ENCODE measurements around the gene PRM2.
"Not testable (repeated sequence)": the region's sequence is repeated elsewhere in the genome, so short reads cannot be mapped to it uniquely, and the experiment has no call there.

The PRM2 gene

GRCh38 chr16:11302977-11303376 lies 26.7 kb upstream of the PRM2 start:
- CTCF ChIA-PET, result no interaction called here
- no peak for DNase-seq (ENCODE audit: low read depth, low spot score)
- POLR2A ChIA-PET, result no interaction called here

GRCh38 chr16:11301645-11302501 lies 25.6 kb upstream of the PRM2 start:
- ChIA-PET CTCF (interaction anchor here (1.1 kb wide), 1 partner anchor 22 kb away, joined by 3 read pairs; no protein-coding TSS in a partner anchor), POLR2A (no interaction called here)
- no peak overlapping the region for H3K4me3 ChIP-seq (ENCODE audit: low read depth, low read length)
- no peak for DNase-seq (ENCODE audit: low read depth, low spot score)
- no peak for TF ChIP-seq CTCF (IDR thresholded peaks at IDR 0.05; ENCODE audit: insufficient read depth, low read length, missing control alignments)

More at GRCh38 chr16:11302977-11303376, 26.7 kb upstream of the PRM2 start:
- TF ChIP-seq CTCF (IDR thresholded peaks at IDR 0.05; ENCODE audit: insufficient read depth, low read length, missing control alignments), result no peak
- no peak overlapping the region for H3K4me3 ChIP-seq (ENCODE audit: low read depth, low read length)

- CTCF ChIA-PET, result interaction anchor here (0.7 to 1.1 kb wide), 2 partner anchors 8 to 45 kb away, joined by 3 read pairs; no protein-coding TSS in a partner anchor
- POLR2A ChIA-PET, result no interaction called here
These were observed 24.2 kb upstream of the PRM2 start for GRCh38 chr16:11300560-11300892.

GRCh38 chr16:11299865-11300559 lies 23.7 kb upstream of the PRM2 start:
- no peak for DNase-seq (ENCODE audit: low read depth, low spot score)
- TF ChIP-seq CTCF (IDR thresholded peaks at IDR 0.05; ENCODE audit: insufficient read depth, low read length, missing control alignments), result no peak
- no peak overlapping the region for H3K4me3 ChIP-seq (ENCODE audit: low read depth, low read length)
- ChIA-PET CTCF (interaction anchor here (0.7 to 2.1 kb wide), 3 partner anchors 8 to 335 kb away, joined by 3 to 6 read pairs (median 3); no protein-coding TSS in a partner anchor), POLR2A (no interaction called here)

More at GRCh38 chr16:11300560-11300892, 24.2 kb upstream of the PRM2 start:
- DNase-seq (ENCODE audit: low read depth, low spot score), result no peak
- H3K4me3 ChIP-seq (ENCODE audit: low read depth, low read length), result no peak overlapping the region
- TF ChIP-seq CTCF (IDR thresholded peaks at IDR 0.05; ENCODE audit: insufficient read depth, low read length, missing control alignments), result no peak

DNA sequence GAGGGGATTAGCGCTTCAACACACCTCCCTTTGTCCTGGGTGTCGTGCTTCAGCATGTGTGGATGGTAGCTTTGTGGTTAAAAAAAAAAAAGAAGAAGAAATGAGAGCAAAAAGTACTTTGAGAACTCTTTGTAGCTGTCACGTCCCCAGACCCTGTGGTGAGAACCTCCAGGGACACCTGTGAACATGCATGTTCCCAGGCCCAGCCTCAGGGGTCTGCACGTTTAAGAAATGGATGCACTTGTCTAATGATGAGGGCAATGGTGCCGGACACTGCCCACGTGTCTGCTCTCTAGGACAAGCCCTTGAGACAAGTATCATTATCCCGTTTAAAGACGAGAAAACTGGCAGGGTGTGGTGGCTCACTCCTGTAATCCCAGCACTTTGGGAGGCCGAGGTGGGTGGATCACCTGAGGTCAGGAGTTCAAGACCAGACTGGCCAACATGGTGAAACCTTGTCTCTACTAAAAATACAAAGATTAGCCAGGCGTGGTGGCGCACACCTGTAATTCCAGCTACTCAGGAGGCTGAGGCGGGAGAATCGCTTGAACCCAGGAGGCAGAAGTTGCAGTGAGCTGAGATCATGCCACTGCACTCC lies 22.8 kb upstream of the PRM2 start:
- CTCF ChIA-PET, result interaction anchor here (2.1 kb wide), 1 partner anchor 334 kb away, joined by 6 read pairs; no protein-coding TSS in a partner anchor
- DNase-seq (ENCODE audit: low read depth, low spot score); H3K4me3 ChIP-seq (ENCODE audit: low read depth, low read length); POLR2A ChIA-PET: not testable (repeated sequence)

DNA sequence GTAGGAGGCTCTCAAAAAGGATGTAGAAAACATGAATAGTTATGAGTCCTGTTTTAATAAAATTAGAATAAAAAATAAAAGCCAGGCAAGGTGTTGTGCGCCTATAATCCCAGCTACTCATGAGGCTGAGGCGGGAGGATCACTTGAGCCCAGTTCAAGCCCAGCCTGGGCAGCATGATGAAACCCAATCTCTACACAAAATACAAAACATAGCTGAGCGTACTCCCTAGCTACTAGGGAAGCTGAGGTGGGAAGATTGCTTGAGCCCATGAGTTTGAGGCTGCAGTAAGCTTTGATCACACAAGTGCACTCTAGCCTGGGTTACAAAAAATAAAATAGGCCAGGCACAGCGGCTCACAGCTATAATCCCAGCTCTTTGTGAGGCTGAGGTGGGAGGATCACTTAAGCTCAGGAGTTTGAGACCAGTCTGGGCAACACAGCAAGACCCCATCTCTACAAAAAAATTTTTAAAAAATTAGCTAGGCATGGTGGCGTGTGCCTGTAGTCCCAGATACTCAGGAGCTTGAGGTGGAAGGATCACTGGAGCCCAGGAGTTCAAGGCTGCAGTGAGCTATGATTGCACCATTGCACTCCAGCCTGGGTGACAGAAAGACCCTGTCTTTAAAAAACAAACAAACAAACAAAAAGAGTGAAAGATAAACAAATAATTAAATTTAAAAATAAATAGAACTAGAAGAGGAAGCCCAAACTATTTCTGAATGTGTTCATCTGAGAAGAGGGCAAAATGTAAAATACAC lies 22.0 kb upstream of the PRM2 start:
- DNase-seq (ENCODE audit: low read depth, low spot score), result no peak
- ChIA-PET POLR2A (interaction anchor here (1.1 to 1.2 kb wide), 2 partner anchors 30 to 42 kb away, joined by 3 to 6 read pairs; partner anchors contain the start of gene SOCS1), CTCF (interaction anchor here (0.7 to 2.1 kb wide), 4 partner anchors 41 to 335 kb away, joined by 3 to 6 read pairs (median 3); no protein-coding TSS in a partner anchor)
- TF ChIP-seq CTCF (IDR thresholded peaks at IDR 0.05; ENCODE audit: insufficient read depth, low read length, missing control alignments), result no peak
- H3K4me3 ChIP-seq (ENCODE audit: low read depth, low read length), result no peak overlapping the region

All from AG04449 (cell line).